IPS-11a (cell line): ENCODE measurements around the gene GPC6.

Experiments used
- H3K4me3 ChIP-seq: one replicate; pipeline ENCODE4 v1.5.1; 2013; ENCODE audit warnings: low read depth, low read length, control low read depth

GPC6 gene

GRCh38 chr13:93956426-93956825, 729.8 kb downstream of the GPC6 start:
- no peak overlapping the region for H3K4me3 ChIP-seq

GRCh38 chr13:93957371-93957770, 730.8 kb downstream of the GPC6 start:
- no peak overlapping the region for H3K4me3 ChIP-seq

GRCh38 chr13:93959796-93960533, 733.4 kb downstream of the GPC6 start:
- H3K4me3 ChIP-seq: no peak overlapping the region

- H3K4me3 ChIP-seq: no peak overlapping the region
Measured at GRCh38 chr13:93963266-93964145, 736.9 kb downstream of the GPC6 start.

GRCh38 chr13:93964146-93964512, 737.5 kb downstream of the GPC6 start:
- no peak overlapping the region for H3K4me3 ChIP-seq

- H3K4me3 ChIP-seq: no peak overlapping the region
Measured at GRCh38 chr13:93965587-93965986, 739.0 kb downstream of the GPC6 start.

- H3K4me3 ChIP-seq: no peak overlapping the region
Measured at GRCh38 chr13:93966267-93966936, 739.8 kb downstream of the GPC6 start.

- no peak overlapping the region for H3K4me3 ChIP-seq
Measured at GRCh38 chr13:93967286-93967685, 740.7 kb downstream of the GPC6 start.

GRCh38 chr13:93975242-93975641, 748.6 kb downstream of the GPC6 start:
- no peak overlapping the region for H3K4me3 ChIP-seq

- no peak overlapping the region for H3K4me3 ChIP-seq
Measured at GRCh38 chr13:93976528-93976927, 749.9 kb downstream of the GPC6 start.

- H3K4me3 ChIP-seq: no peak overlapping the region
Measured at GRCh38 chr13:93977986-93978385, 751.4 kb downstream of the GPC6 start.

GRCh38 chr13:93981426-93981977, 754.9 kb downstream of the GPC6 start:
- no peak overlapping the region for H3K4me3 ChIP-seq

GRCh38 chr13:93982179-93982918, 755.7 kb downstream of the GPC6 start:
- H3K4me3 ChIP-seq: no peak overlapping the region

GRCh38 chr13:93984052-93984451, 757.4 kb downstream of the GPC6 start:
- H3K4me3 ChIP-seq: no peak overlapping the region

- no peak overlapping the region for H3K4me3 ChIP-seq
Measured at GRCh38 chr13:93984876-93985275, 758.3 kb downstream of the GPC6 start.

- H3K4me3 ChIP-seq: no peak overlapping the region
Measured at GRCh38 chr13:93987458-93987857, 760.9 kb downstream of the GPC6 start.

GRCh38 chr13:93991569-93991968, 765.0 kb downstream of the GPC6 start:
- no peak overlapping the region for H3K4me3 ChIP-seq

- no peak overlapping the region for H3K4me3 ChIP-seq
Measured at GRCh38 chr13:93996481-93996880, 769.9 kb downstream of the GPC6 start.

GRCh38 chr13:94006296-94006695, 779.7 kb downstream of the GPC6 start:
- no peak overlapping the region for H3K4me3 ChIP-seq

- H3K4me3 ChIP-seq: no peak overlapping the region
Measured at GRCh38 chr13:94007072-94007471, 780.5 kb downstream of the GPC6 start.

- no peak overlapping the region for H3K4me3 ChIP-seq
Measured at GRCh38 chr13:94009701-94010100, 783.1 kb downstream of the GPC6 start.
